ENCODE data around the gene WDR74.

Gene WDR74

GRCh38 chr11:62791501-62792201 is 47.7 kb downstream of the WDR74 start, which contains the start of gene TMEM223:
TMEM223 (minus strand) TSS chr11:62792006; CDS start chr11:62791994, 12 bp downstream.
- peak; percentile 50 for DNase-seq

- no peak for DNase-seq
Observed at GRCh38 chr11:62789576-62789975, 49.8 kb downstream of the WDR74 start.

GRCh38 chr11:62788991-62789390 is 50.4 kb downstream of the WDR74 start:
- DNase-seq = no peak

GRCh38 chr11:62787005-62787759 is 52.2 kb downstream of the WDR74 start, which contains the start of gene TMEM179B:
TMEM179B (plus strand) TSS chr11:62787402; CDS start chr11:62787432, 30 bp downstream.
- peak; percentile 97 for DNase-seq

GRCh38 chr11:62786318-62787004 is 52.9 kb downstream of the WDR74 start:
- peak; percentile 43 for DNase-seq
